Endothelial cell (in vitro differentiated cells): ENCODE data around the gene CERS5. TPM values are rescaled to one million over a fixed set of nuclear protein-coding genes. Genes with fewer than 3 reads are reported as not detected.

Experiments used
- DNase-seq: peaks from one replicate; pipeline ENCODE4 v3.0.0; 2021; ENCODE audit warnings: low spot score
- H3K27ac Mint-ChIP-seq: one replicate; pipeline ENCODE4 v1.8.0; 2021; ENCODE audit warnings: mixed read lengths, inconsistent platforms; ENCODE audit not compliant: unreplicated experiment
- H3K27me3 Mint-ChIP-seq: one replicate; pipeline ENCODE4 v1.8.0; 2021; ENCODE audit warnings: mild to moderate bottlenecking, moderate library complexity, mixed read lengths, inconsistent platforms; ENCODE audit not compliant: unreplicated experiment
- H3K36me3 Mint-ChIP-seq: one replicate; pipeline ENCODE4 v1.8.0; 2021; ENCODE audit warnings: mild to moderate bottlenecking, low read depth, mixed read lengths, inconsistent platforms; ENCODE audit not compliant: unreplicated experiment
- H3K4me1 Mint-ChIP-seq: one replicate; pipeline ENCODE4 v1.8.0; 2021; ENCODE audit warnings: mild to moderate bottlenecking, mixed read lengths, inconsistent platforms; ENCODE audit not compliant: unreplicated experiment
- H3K4me3 Mint-ChIP-seq: one replicate; pipeline ENCODE4 v1.8.0; 2021; ENCODE audit warnings: mild to moderate bottlenecking, mixed read lengths, inconsistent platforms; ENCODE audit not compliant: unreplicated experiment
- H3K9me3 Mint-ChIP-seq: one replicate; pipeline ENCODE4 v1.8.0; 2021; ENCODE audit warnings: mixed read lengths, inconsistent platforms; ENCODE audit not compliant: unreplicated experiment
- CTCF ChIP-seq: fragments of 200-600 bp; sonication (generic); IDR thresholded peaks from one replicate; pipeline ENCODE4 v1.5.0; 2021; ENCODE audit warnings: antibody characterized with exemption; ENCODE audit not compliant: unreplicated experiment
- total RNA-seq: library from RNA; stranded (reverse); fragmentation: NEBNext Ultra II Directional; extraction: Animal tissue kit (Norgen Biotek cat#: 25700); gene quantifications from one replicate; pipeline ENCODE4 v1.2.1, GENCODE V29; 2021; ENCODE audit not compliant: unreplicated experiment

The CERS5 gene
- total RNA-seq, 1 donor from 2014 or later: 61.7 TPM

DNA sequence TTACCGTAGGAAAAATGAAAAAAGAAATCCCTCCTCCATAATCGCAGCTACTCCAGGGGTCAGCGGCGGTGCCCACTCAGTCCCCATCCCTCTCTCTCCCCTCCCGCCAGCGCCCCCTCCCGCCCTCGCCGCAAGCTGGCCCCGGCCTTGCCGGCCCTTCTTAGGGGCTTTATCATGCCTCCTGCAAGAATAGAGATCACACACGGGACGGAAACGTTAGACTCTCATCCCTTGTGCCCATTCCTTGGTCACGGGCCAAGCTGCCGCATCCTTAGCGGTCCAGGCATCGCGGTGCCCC, 55.8 kb downstream of the CERS5 start:
- TF ChIP-seq CTCF: no peak
- no peaks in the 10 kb centered on the region for H3K9me3 Mint-ChIP-seq
- no peak overlapping the region for H3K27ac Mint-ChIP-seq
- H3K36me3 Mint-ChIP-seq: peaks cover 7% of the 10 kb centered on the region
- peak overlapping the region; percentile 98 for H3K4me3 Mint-ChIP-seq
- H3K4me1 Mint-ChIP-seq: peaks cover 17% of the 10 kb centered on the region
- H3K27me3 Mint-ChIP-seq: peaks cover 12% of the 10 kb centered on the region
- no peak for DNase-seq

GRCh38 chr12:50110762-50111351, 56.3 kb downstream of the CERS5 start:
- H3K27me3 Mint-ChIP-seq: peaks cover 14% of the 10 kb centered on the region
- TF ChIP-seq CTCF: no peak
- peaks cover 17% of the 10 kb centered on the region for H3K4me1 Mint-ChIP-seq
- peaks cover 7% of the 10 kb centered on the region for H3K36me3 Mint-ChIP-seq
- no peak overlapping the region for H3K4me3 Mint-ChIP-seq
- H3K27ac Mint-ChIP-seq: no peak overlapping the region
- DNase-seq: no peak
- H3K9me3 Mint-ChIP-seq: no peaks in the 10 kb centered on the region

DNA sequence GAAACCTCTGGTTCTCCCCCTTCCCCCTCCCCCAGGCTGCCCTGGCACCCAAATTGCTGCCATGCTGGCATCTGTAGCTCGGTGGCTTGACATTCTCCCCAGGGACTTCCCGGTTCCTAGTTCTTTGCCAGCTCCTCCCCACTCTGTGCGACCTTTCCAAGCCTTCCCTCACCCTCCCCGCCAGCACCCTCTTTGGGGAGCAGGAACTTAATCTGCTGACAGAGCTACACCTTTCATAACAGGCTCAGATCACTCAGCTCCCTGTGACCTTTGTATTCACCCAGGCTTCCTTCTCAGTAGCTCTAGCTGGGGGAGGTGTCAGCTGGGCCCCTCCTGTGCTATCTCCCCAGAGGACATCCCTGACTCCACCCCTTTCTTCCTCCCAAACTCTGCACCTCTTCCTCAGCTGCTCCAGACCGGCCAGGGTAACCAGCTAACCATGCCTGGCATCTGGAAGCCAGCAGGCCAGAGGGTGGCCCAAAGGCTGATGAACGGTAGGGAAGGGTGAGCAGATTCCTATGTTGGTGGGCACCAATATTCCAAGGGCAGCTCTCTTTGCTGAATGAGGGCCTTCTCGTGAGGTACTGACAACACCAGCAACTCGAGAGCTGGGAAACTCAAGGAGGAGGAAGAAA, 56.9 kb downstream of the CERS5 start:
- peaks cover 7% of the 10 kb centered on the region for H3K36me3 Mint-ChIP-seq
- no peak overlapping the region for H3K4me3 Mint-ChIP-seq
- H3K9me3 Mint-ChIP-seq: no peaks in the 10 kb centered on the region
- H3K27me3 Mint-ChIP-seq: peaks cover 17% of the 10 kb centered on the region
- no peak for DNase-seq
- H3K4me1 Mint-ChIP-seq: peaks cover 17% of the 10 kb centered on the region
- H3K27ac Mint-ChIP-seq: peak overlapping the region; percentile 21
- no peak for TF ChIP-seq CTCF

DNA sequence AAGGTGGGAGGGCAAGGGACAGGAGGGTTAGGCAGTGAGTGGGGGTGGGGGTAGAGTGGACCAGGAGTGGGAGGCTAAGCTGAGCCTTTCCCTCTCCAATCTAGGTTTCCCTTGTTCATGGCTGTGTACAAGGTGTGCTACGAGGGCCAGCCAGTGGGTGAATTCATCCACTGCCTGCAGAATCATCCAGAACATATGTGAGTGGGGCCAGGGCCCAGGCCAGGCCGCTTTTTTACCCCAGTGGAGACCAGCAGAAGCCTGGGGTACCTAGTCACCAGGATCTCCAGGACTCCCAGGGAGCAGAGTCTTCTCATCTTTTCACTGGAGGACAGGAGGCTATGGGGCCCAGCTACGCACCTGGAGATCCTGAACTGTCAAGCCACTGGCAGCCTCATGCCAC, 57.9 kb downstream of the CERS5 start:
- H3K4me1 Mint-ChIP-seq: peaks cover 17% of the 10 kb centered on the region
- H3K4me3 Mint-ChIP-seq: no peak overlapping the region
- H3K27me3 Mint-ChIP-seq: peaks cover 17% of the 10 kb centered on the region
- no peaks in the 10 kb centered on the region for H3K9me3 Mint-ChIP-seq
- H3K36me3 Mint-ChIP-seq: peaks cover 4% of the 10 kb centered on the region
- H3K27ac Mint-ChIP-seq: no peak overlapping the region
- no peak for TF ChIP-seq CTCF
- DNase-seq: no peak

GRCh38 chr12:50107416-50108268, 59.5 kb downstream of the CERS5 start:
- H3K27ac Mint-ChIP-seq: no peak overlapping the region
- H3K4me1 Mint-ChIP-seq: peaks cover 13% of the 10 kb centered on the region
- DNase-seq: no peak
- H3K27me3 Mint-ChIP-seq: peaks cover 13% of the 10 kb centered on the region
- TF ChIP-seq CTCF: no peak
- no peak overlapping the region for H3K4me3 Mint-ChIP-seq
- no peaks in the 10 kb centered on the region for H3K9me3 Mint-ChIP-seq
- peaks cover 9% of the 10 kb centered on the region for H3K36me3 Mint-ChIP-seq
